Measurements from ENCODE around the gene ABCD4. TPM values are rescaled to one million over a fixed set of nuclear protein-coding genes. Genes with fewer than 3 reads are reported as not detected.

Gene ABCD4
- polyA plus RNA-seq, 1 of the 3 experiments (the other 2 are of a cell fraction), result 37.0 TPM

DNA sequence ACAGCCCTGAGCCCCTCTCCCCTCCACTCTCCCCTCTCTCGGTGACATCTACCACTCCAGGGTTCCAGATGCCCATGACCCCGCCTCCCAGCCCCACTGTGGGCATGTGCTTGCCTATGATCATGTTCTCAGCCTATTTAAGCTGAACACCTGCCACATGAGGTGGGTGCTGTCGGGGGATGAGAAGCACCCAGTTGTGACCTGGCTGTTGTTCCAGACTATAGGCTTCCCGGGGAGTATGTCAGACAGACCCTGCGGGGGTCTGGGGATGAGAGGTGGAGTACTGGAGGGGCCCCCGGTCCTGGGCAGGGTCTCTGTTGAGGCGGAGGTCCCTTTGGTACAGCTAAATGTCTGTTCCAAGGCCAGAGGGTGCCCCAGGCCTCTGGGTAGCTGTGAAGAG, 57.4 kb downstream of the ABCD4 start:
- Histone ChIP-seq H3F3A (replicated peaks; ENCODE audit: insufficient read depth) (no peaks in the 10 kb centered on the region), H3K9ac (no peak overlapping the region), H3K79me2 (ENCODE audit: insufficient read depth) (no peaks in the 10 kb centered on the region), H3K27ac (ENCODE audit: low read depth in 2 of 2, low read length in 1 of 2) (no peak overlapping the region), H3K9me3 (no peaks in the 10 kb centered on the region), H3K4me1 (ENCODE audit: control insufficient read depth in 1 of 2, insufficient read depth in 2 of 2, low read depth in 1 of 2, low read length in 1 of 2) (no peaks in the 10 kb centered on the region; a peak in 1 of 4 replicates), H2AFZ (ENCODE audit: low read depth) (no peak overlapping the region), H3K4me2 (no peak overlapping the region), H3K9me2 (no peaks in the 10 kb centered on the region), H3K36me3 (replicated peaks in 1 of 2; ENCODE audit: control insufficient read depth in 1 of 2, insufficient read depth in 2 of 2, low read length in 1 of 2) (no peaks in the 10 kb centered on the region), H4K20me1 (ENCODE audit: insufficient read depth) (peaks cover 12% of the 10 kb centered on the region), H3K27me3 (ENCODE audit: insufficient read depth) (peaks cover 76% of the 10 kb centered on the region), H3K4me3 (ENCODE audit: low read depth in 2 of 2, low read length in 1 of 2) (no peak overlapping the region)
- TF ChIP-seq USF1 (IDR thresholded peaks at IDR 0.05; ENCODE audit: borderline replicate concordance, low read depth) (no peak), NRF1 (IDR thresholded peaks at IDR 0.05; ENCODE audit: low read depth, low read length) (no peak), MXI1 (IDR thresholded peaks at IDR 0.05; ENCODE audit: low read depth, low read length) (no peak), SMC3 (IDR thresholded peaks at IDR 0.05; ENCODE audit: low read depth, low read length) (no peak), RAD21 (IDR thresholded peaks at IDR 0.05; ENCODE audit: low read length) (no peak), POLR2AphosphoS5 (IDR thresholded peaks at IDR 0.05; ENCODE audit: low read depth, low read length) (no peak), SIN3A (IDR thresholded peaks at IDR 0.05; ENCODE audit: borderline replicate concordance, low read depth, low read length) (no peak), FOXM1 (IDR thresholded peaks at IDR 0.05; ENCODE audit: low read depth) (no peak)
- TF ChIP-seq, protein P1, sequence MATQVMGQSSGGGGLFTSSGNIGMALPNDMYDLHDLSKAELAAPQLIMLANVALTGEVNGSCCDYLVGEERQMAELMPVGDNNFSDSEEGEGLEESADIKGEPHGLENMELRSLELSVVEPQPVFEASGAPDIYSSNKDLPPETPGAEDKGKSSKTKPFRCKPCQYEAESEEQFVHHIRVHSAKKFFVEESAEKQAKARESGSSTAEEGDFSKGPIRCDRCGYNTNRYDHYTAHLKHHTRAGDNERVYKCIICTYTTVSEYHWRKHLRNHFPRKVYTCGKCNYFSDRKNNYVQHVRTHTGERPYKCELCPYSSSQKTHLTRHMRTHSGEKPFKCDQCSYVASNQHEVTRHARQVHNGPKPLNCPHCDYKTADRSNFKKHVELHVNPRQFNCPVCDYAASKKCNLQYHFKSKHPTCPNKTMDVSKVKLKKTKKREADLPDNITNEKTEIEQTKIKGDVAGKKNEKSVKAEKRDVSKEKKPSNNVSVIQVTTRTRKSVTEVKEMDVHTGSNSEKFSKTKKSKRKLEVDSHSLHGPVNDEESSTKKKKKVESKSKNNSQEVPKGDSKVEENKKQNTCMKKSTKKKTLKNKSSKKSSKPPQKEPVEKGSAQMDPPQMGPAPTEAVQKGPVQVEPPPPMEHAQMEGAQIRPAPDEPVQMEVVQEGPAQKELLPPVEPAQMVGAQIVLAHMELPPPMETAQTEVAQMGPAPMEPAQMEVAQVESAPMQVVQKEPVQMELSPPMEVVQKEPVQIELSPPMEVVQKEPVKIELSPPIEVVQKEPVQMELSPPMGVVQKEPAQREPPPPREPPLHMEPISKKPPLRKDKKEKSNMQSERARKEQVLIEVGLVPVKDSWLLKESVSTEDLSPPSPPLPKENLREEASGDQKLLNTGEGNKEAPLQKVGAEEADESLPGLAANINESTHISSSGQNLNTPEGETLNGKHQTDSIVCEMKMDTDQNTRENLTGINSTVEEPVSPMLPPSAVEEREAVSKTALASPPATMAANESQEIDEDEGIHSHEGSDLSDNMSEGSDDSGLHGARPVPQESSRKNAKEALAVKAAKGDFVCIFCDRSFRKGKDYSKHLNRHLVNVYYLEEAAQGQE (IDR thresholded peaks at IDR 0.05; ENCODE audit: low read depth, low read length), result no peak
- no peak for DNase-seq
- WGBS (ENCODE audit: low lambda C conversion rate), result 22% methylated on average over 7 of the region's 7 CpGs
- CTCF ChIA-PET, result interaction anchor here (0.9 to 4.0 kb wide), 6 partner anchors 10 to 134 kb away, joined by 3 to 28 read pairs (median 3); no protein-coding TSS in a partner anchor
- POLR2A ChIA-PET, result no interaction called here

DNA sequence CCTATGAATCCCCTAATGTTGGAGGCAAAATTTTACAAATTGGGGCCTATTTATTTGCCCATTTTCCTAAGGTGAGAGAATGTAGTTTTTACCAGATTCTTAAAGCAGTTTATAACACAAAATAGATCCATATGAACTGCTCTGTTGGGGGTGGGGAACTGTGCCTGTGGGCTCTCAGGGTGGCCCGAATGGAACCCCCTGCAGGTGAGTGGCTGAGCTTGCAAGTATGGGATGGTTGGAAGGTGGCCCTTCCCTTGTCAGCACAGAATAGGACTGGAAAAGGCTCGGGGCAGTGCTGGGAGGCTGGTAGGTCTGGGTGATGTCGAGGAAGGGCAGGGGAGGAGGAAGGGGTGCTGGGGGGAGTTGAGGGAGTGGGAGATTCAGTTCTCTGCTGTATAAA, 58.6 kb downstream of the ABCD4 start:
- POLR2A ChIA-PET, result no interaction called here
- CTCF ChIA-PET, result interaction anchor here (1.1 kb wide), 1 partner anchor 11 kb away, joined by 3 read pairs; no protein-coding TSS in a partner anchor
- TF ChIP-seq, protein P2, sequence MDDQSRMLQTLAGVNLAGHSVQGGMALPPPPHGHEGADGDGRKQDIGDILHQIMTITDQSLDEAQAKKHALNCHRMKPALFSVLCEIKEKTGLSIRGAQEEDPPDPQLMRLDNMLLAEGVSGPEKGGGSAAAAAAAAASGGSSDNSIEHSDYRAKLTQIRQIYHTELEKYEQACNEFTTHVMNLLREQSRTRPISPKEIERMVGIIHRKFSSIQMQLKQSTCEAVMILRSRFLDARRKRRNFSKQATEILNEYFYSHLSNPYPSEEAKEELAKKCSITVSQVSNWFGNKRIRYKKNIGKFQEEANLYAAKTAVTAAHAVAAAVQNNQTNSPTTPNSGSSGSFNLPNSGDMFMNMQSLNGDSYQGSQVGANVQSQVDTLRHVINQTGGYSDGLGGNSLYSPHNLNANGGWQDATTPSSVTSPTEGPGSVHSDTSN (IDR thresholded peaks at IDR 0.05), result no peak
- TF ChIP-seq GATA2 (CRISPR knock-in tag; IDR thresholded peaks at IDR 0.05), result no peak
- TF ChIP-seq TEAD4 (IDR thresholded peaks at IDR 0.05; ENCODE audit: borderline replicate concordance, insufficient read depth), result no peak
- TF ChIP-seq POLR2AphosphoS5 (IDR thresholded peaks at IDR 0.05; ENCODE audit: low read depth, low read length), result no peak
- TF ChIP-seq CTCF (IDR thresholded peaks at IDR 0.05), result no peak
- TF ChIP-seq, protein P1 (IDR thresholded peaks at IDR 0.05; ENCODE audit: low read depth, low read length), result no peak
- TF ChIP-seq TCF12 (IDR thresholded peaks at IDR 0.05), result no peak

More for the DNA sequence above, 58.6 kb downstream of the ABCD4 start:
- Histone ChIP-seq H3K27ac (ENCODE audit: low read depth in 2 of 2, low read length in 1 of 2) (no peak overlapping the region), H3K36me3 (replicated peaks in 1 of 2; ENCODE audit: control insufficient read depth in 1 of 2, insufficient read depth in 2 of 2, low read length in 1 of 2) (no peaks in the 10 kb centered on the region), H3F3A (replicated peaks; ENCODE audit: insufficient read depth) (no peaks in the 10 kb centered on the region), H2AFZ (ENCODE audit: low read depth) (no peak overlapping the region), H3K4me3 (ENCODE audit: low read depth in 2 of 2, low read length in 1 of 2) (no peak overlapping the region), H3K9me2 (no peaks in the 10 kb centered on the region), H3K4me1 (ENCODE audit: control insufficient read depth in 1 of 2, insufficient read depth in 2 of 2, low read depth in 1 of 2, low read length in 1 of 2) (no peaks in the 10 kb centered on the region; a peak in 1 of 4 replicates), H3K4me2 (no peak overlapping the region), H3K9ac (no peak overlapping the region), H3K79me2 (ENCODE audit: insufficient read depth) (no peaks in the 10 kb centered on the region), H3K9me3 (no peaks in the 10 kb centered on the region), H3K27me3 (ENCODE audit: insufficient read depth) (peaks cover 85% of the 10 kb centered on the region), H4K20me1 (ENCODE audit: insufficient read depth) (peaks cover 15% of the 10 kb centered on the region)
- DNase-seq, result no peak
- WGBS (ENCODE audit: low lambda C conversion rate), result 3% methylated on average over 3 of the region's 3 CpGs

Measured in SK-N-SH (cell line).